Activated CD8-positive, alpha-beta memory T cell treated with anti-CD3 and anti-CD28 coated beads for 36 hours (primary cell): ENCODE data around the gene SMIM14. TPM values are rescaled to one million over a fixed set of nuclear protein-coding genes. Genes with fewer than 3 reads are reported as not detected.
"Not testable (repeated sequence)": the region's sequence is repeated elsewhere in the genome, so short reads cannot be mapped to it uniquely, and the experiment has no call there.

ENCODE experiments used
- CTCF ChIA-PET: fragments of 350-600 bp; sonication (Branson Sonifier 250); formaldehyde crosslinking; loops from one replicate; lab custom pipeline; 2021; ENCODE audit warnings: antibody characterized with exemption; lab: Charles Lee
- POLR2A ChIA-PET: fragments of 350-600 bp; sonication (Branson Sonifier 250); formaldehyde crosslinking; loops from one replicate; lab custom pipeline; 2021; ENCODE audit warnings: antibody characterized with exemption; lab: Charles Lee
- total RNA-seq, 2 experiments: library from RNA; stranded (reverse); gene quantifications; one replicate each; pipeline ENCODE4 v1.2.3, GENCODE V29; 2021

Gene SMIM14
- total RNA-seq, 2 experiments from 2014 or later = 0.57 to 0.78 TPM

GRCh38 chr4:39555472-39555871 lies 83.2 kb downstream of the SMIM14 start:
- ChIA-PET POLR2A (no interaction called here), CTCF (no interaction called here)

GRCh38 chr4:39548425-39549067 lies 90.1 kb downstream of the SMIM14 start:
- POLR2A ChIA-PET = no interaction called here
- CTCF ChIA-PET = no interaction called here

GRCh38 chr4:39544580-39545315 lies 93.9 kb downstream of the SMIM14 start:
- POLR2A ChIA-PET = no interaction called here
- CTCF ChIA-PET = interaction anchor here (0.6 kb wide), 1 partner anchor 341 kb away, joined by 3 read pairs; no protein-coding TSS in a partner anchor

GRCh38 chr4:39544080-39544479 lies 94.6 kb downstream of the SMIM14 start:
- POLR2A ChIA-PET, CTCF ChIA-PET: not testable (repeated sequence)

- CTCF ChIA-PET = no interaction called here
Observed at GRCh38 chr4:39543034-39543433, 95.6 kb downstream of the SMIM14 start.

GRCh38 chr4:39542611-39543012 lies 96.1 kb downstream of the SMIM14 start:
- CTCF ChIA-PET = no interaction called here
- POLR2A ChIA-PET = no interaction called here

More at GRCh38 chr4:39543034-39543433, 95.6 kb downstream of the SMIM14 start:
- POLR2A ChIA-PET = no interaction called here

GRCh38 chr4:39541987-39542610 lies 96.6 kb downstream of the SMIM14 start:
- POLR2A ChIA-PET = interaction anchor here (0.6 kb wide), 1 partner anchor 64 kb away, joined by 3 read pairs; no protein-coding TSS in a partner anchor
- CTCF ChIA-PET = interaction anchor here (0.6 kb wide), 1 partner anchor 416 kb away, joined by 4 read pairs; no protein-coding TSS in a partner anchor

- CTCF ChIA-PET = no interaction called here
- POLR2A ChIA-PET = no interaction called here
Observed at GRCh38 chr4:39539089-39539611, 99.5 kb downstream of the SMIM14 start.

- ChIA-PET POLR2A (no interaction called here), CTCF (no interaction called here)
Observed at GRCh38 chr4:39533541-39533940, 105.1 kb downstream of the SMIM14 start.

GRCh38 chr4:39532237-39532636 lies 106.4 kb downstream of the SMIM14 start:
- POLR2A ChIA-PET, CTCF ChIA-PET: not testable (repeated sequence)

- POLR2A ChIA-PET = no interaction called here
- CTCF ChIA-PET = no interaction called here
Observed at GRCh38 chr4:39530682-39531081, 108.0 kb downstream of the SMIM14 start.

GRCh38 chr4:39529534-39529933 lies 109.1 kb downstream of the SMIM14 start:
- ChIA-PET CTCF (no interaction called here), POLR2A (no interaction called here)

- CTCF ChIA-PET = interaction anchor here (0.8 to 1.2 kb wide), 2 partner anchors 8 to 22 kb away, joined by 3 read pairs; no protein-coding TSS in a partner anchor
- POLR2A ChIA-PET = interaction anchor here (1.1 to 1.3 kb wide), 3 partner anchors 69 to 450 kb away, joined by 4 to 10 read pairs (median 9); partner anchors contain the start of genes LIAS, PDS5A, RPL9 and SMIM14
Observed at GRCh38 chr4:39528061-39528465, 110.6 kb downstream of the SMIM14 start.

GRCh38 chr4:39527296-39528060 lies 111.2 kb downstream of the SMIM14 start, which contains the start of gene UGDH:
TSS of gene UGDH (minus strand) at chr4:39527439. CDS start at chr4:39521512, 5,927 bp downstream.
- POLR2A ChIA-PET = interaction anchor here (0.6 to 1.3 kb wide), 7 partner anchors 19 to 451 kb away, joined by 3 to 12 read pairs (median 4); partner anchors contain the start of genes LIAS, PDS5A, RFC1 and RPL9
- CTCF ChIA-PET = interaction anchor here (0.6 to 1.2 kb wide), 5 partner anchors 8 to 326 kb away, joined by 3 to 7 read pairs (median 3); partner anchors contain the start of gene SMIM14

GRCh38 chr4:39526765-39527295 lies 111.8 kb downstream of the SMIM14 start:
- CTCF ChIA-PET = interaction anchor here (0.6 to 1.2 kb wide), 4 partner anchors 9 to 326 kb away, joined by 3 to 7 read pairs (median 3); partner anchors contain the start of gene SMIM14
- POLR2A ChIA-PET = interaction anchor here (0.6 to 1.3 kb wide), 7 partner anchors 18 to 451 kb away, joined by 3 to 12 read pairs (median 4); partner anchors contain the start of genes LIAS, PDS5A, RFC1 and RPL9

GRCh38 chr4:39525822-39526690 lies 112.6 kb downstream of the SMIM14 start:
- CTCF ChIA-PET = no interaction called here

More at GRCh38 chr4:39525822-39526690, 112.6 kb downstream of the SMIM14 start:
- POLR2A ChIA-PET = interaction anchor here (0.6 kb wide), 1 partner anchor 65 kb away, joined by 5 read pairs; no protein-coding TSS in a partner anchor
